Measurements from ENCODE around the gene PHF20.
"Not testable (repeated sequence)": the region's sequence is repeated elsewhere in the genome, so short reads cannot be mapped to it uniquely, and the experiment has no call there.

PHF20 gene

DNA sequence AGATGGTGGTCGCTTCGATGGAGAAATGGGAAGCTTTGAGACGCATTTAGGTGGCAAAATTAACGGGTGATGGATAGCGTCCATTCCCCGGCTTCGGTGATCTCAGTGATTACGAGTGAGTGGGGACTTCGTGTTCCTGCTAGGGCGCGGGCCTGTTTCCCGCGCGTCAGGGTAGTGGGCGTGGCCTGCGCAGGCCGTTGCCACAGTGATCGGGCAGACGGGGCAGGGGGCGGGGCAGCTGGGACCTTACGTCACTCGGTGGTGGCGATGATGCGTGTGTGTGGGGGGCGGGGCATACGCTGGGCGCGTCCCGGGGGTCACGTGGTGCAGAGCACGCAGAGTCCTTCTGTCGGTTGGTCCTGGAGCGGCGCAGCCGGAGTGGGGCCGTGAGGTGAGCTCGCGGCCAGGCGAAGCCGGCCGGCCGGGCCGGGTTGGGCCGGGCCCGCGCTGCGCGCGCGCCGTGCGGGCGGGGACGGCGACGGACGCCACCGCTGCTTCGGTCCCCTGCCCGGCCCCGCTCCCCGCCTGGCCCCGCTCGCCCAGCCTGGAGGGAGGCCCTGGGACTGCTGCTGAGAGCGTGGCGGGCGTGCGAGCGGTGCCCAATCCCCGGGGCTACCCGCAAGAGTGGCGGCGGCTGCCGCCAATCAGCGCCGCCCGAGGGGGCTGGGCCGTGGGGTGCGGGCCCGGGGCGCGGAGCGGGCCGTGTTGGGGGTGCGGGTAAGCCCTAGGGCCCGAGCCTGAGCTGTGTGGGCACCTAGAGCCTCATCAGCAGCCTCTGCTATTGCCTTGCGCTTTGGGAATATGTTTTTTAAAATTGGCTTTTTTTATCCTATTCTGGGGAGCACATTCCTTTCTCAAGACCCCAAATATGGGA, at the start of gene PHF20:
TSS of gene PHF20 (plus strand) at position 327 of the 874 bp plus-strand sequence. CDS start 29,508 bp downstream, outside the sequence.
- H3K27ac ChIP-seq (ENCODE audit: low read depth, low read length), result peak within 1 kb of the TSS; percentile 72
- H3K4me1 ChIP-seq (ENCODE audit: insufficient read depth, low read length), result peaks cover 38% of the 10 kb centered on the region
- peak within 1 kb of the TSS; percentile 62 for H3K9ac ChIP-seq (ENCODE audit: low read length)
- H3K27me3 ChIP-seq (ENCODE audit: control insufficient read depth in 1 of 2, insufficient read depth in 2 of 2, low read length in 2 of 2), result no peaks in the 10 kb centered on the region
- H3K9me3 ChIP-seq (ENCODE audit: low read length), result no peaks in the 10 kb centered on the region
- H3K4me3 ChIP-seq (ENCODE audit: low read depth in 1 of 2, low read length in 2 of 2), result peak within 1 kb of the TSS; percentile 34 to 63
- no peaks in the 10 kb centered on the region for H3K36me3 ChIP-seq (ENCODE audit: insufficient read depth, low read length)

DNA sequence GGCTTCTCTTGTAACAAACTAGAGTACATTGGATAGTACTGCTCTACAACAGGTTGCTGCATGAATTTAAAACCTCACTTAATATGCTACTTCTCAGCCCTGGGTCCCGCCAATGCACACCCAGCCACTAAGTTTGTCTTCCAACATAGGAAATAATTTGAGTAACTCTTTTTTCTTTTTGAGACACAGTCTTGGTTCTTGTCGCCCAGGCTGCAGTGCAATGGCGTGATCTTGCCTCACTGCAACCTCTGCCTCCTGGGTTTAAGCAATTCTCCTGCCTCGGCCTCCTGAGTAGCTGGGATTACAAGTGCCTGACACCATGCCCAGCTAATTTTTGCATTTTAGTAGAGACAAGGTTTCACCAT, 48.6 kb upstream of the PHF20 start:
- H3K4me3 ChIP-seq (ENCODE audit: low read depth in 1 of 2, low read length in 2 of 2); H3K9me3 ChIP-seq (ENCODE audit: low read length); H3K9ac ChIP-seq (ENCODE audit: low read length); H3K27me3 ChIP-seq (ENCODE audit: control insufficient read depth in 1 of 2, insufficient read depth in 2 of 2, low read length in 2 of 2); H3K4me1 ChIP-seq (ENCODE audit: insufficient read depth, low read length); H3K27ac ChIP-seq (ENCODE audit: low read depth, low read length): not testable (repeated sequence)
- H3K36me3 ChIP-seq (ENCODE audit: insufficient read depth, low read length), result peaks cover 91% of the 10 kb centered on the region

DNA sequence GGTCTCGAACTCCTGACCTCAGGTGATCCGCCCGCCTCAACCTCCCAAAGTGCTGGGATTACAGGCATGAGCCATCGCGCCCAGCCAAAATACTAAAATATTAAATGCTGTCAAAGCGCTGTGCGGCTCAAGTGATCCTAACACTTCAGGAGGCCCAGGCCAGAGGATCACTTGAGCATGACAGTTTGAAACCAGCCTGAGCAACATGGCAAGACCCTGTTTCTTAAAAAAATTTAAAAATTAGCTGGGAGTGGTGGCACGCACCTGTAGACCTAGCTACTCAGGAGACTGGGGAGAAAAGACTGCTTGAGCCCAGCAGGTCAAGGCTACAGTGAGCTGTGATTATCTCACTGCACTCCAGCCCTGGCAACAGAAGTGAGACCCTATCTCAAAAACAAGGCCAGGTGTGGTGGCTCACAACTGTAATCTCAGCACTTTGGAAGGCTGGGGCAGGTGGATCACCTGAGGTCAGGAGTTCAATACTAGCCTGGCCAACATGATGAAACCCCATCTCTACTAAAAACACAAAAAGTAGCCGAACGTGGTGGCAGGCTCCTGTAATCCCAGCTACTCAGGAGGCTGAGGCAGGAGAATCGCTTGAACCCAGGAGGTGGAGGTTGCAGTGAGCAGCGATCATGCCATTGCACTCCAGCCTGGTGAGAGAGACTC, 48.0 kb upstream of the PHF20 start:
- peaks cover 90% of the 10 kb centered on the region for H3K36me3 ChIP-seq (ENCODE audit: insufficient read depth, low read length)

DNA sequence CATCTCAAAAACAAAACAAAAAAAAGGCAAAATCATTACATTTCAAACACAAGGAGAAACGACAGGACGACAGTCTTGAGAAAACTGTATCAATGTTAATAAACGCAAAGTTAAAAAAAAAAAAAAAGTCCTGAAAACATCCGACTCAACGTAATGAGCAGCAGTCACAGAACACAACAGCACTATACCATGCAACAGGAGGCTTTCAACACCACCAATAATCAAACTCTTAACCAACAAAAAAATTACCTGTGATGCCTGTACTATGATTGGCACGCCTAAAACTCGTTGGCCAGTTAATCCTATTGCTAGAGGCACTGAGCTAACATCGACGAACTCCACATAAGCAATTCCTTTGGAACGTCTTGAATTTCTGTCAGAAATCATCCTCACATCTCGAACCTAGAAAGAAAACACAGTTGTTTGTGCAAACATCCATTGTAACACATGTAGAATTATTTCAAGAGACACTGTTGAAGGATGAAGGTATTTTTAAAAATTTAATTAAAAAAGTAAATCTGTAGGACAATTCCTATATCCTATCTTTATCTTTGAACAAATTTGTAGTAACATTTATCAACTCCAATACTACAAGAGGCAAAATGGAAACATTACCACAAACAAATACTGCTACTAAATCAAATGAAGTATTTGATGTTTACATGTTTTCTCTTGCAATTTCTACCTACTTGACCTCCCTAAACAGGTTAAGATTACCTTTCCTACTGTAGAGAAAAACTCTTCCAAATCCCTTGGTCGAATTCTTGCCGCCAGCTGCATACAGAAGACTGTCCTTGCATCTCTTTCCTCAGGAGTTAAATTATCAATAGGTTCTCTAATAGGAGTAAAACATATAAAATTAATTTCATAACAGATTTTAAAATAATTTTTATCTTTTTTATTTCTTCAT, 47.2 kb upstream of the PHF20 start:
- H3K9ac ChIP-seq (ENCODE audit: low read length), result no peak overlapping the region
- no peaks in the 10 kb centered on the region for H3K27me3 ChIP-seq (ENCODE audit: control insufficient read depth in 1 of 2, insufficient read depth in 2 of 2, low read length in 2 of 2)
- H3K4me3 ChIP-seq (ENCODE audit: low read depth in 1 of 2, low read length in 2 of 2), result no peak overlapping the region
- no peaks in the 10 kb centered on the region for H3K9me3 ChIP-seq (ENCODE audit: low read length)
- H3K27ac ChIP-seq (ENCODE audit: low read depth, low read length), result no peak overlapping the region
- H3K36me3 ChIP-seq (ENCODE audit: insufficient read depth, low read length), result peaks cover 89% of the 10 kb centered on the region
- no peaks in the 10 kb centered on the region for H3K4me1 ChIP-seq (ENCODE audit: insufficient read depth, low read length)

More for the DNA sequence above, 48.0 kb upstream of the PHF20 start:
- H3K4me1 ChIP-seq (ENCODE audit: insufficient read depth, low read length); H3K27ac ChIP-seq (ENCODE audit: low read depth, low read length); H3K4me3 ChIP-seq (ENCODE audit: low read depth in 1 of 2, low read length in 2 of 2); H3K27me3 ChIP-seq (ENCODE audit: control insufficient read depth in 1 of 2, insufficient read depth in 2 of 2, low read length in 2 of 2); H3K9ac ChIP-seq (ENCODE audit: low read length); H3K9me3 ChIP-seq (ENCODE audit: low read length): not testable (repeated sequence)

DNA sequence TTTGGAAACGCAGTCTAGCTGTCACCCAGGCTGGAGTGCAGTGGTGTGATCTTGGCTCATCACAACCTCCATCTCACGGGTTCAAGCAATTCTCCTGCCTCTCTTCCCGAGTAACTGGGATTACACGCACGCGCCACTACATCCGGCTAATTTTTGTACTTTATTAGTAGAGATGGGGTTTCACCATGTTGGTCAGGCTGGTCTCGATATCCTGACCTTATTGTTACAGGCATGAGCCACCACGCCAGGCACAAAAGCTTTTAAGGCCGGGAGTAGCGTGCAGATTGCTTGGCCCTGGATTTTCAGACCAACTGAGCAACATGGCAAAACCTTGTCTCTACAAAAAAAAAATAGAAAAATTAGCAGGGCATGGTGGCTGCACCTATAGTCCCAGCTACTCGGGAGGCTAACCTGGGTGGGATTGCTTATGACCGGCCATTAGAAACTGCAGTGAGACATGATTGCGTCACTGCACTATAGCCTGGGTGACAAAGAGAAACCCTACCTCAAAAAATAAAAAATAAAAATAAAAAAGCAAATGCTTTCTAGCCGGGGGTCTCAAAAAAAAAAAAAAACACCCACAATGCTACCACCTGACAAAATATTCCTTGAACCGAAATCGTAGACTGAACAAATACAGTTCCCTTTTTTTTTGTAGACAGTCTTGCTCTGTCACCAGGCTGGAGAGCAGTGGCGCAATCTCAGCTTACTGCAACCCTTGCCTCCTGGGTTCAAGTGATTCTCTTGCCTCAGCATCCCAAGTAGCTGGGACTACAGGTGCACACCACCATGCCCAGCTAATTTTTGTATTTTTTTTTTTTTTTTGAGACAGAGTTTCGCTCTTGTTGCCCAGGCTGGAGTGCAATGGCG, 44.7 kb upstream of the PHF20 start:
- peaks cover 21% of the 10 kb centered on the region for H3K4me1 ChIP-seq (ENCODE audit: insufficient read depth, low read length)
- no peak overlapping the region for H3K27ac ChIP-seq (ENCODE audit: low read depth, low read length)
- H3K9ac ChIP-seq (ENCODE audit: low read length), result no peak overlapping the region
- no peaks in the 10 kb centered on the region for H3K9me3 ChIP-seq (ENCODE audit: low read length)
- H3K36me3 ChIP-seq (ENCODE audit: insufficient read depth, low read length), result peaks cover 89% of the 10 kb centered on the region
- no peak overlapping the region for H3K4me3 ChIP-seq (ENCODE audit: low read depth in 1 of 2, low read length in 2 of 2)
- no peaks in the 10 kb centered on the region for H3K27me3 ChIP-seq (ENCODE audit: control insufficient read depth in 1 of 2, insufficient read depth in 2 of 2, low read length in 2 of 2)

DNA sequence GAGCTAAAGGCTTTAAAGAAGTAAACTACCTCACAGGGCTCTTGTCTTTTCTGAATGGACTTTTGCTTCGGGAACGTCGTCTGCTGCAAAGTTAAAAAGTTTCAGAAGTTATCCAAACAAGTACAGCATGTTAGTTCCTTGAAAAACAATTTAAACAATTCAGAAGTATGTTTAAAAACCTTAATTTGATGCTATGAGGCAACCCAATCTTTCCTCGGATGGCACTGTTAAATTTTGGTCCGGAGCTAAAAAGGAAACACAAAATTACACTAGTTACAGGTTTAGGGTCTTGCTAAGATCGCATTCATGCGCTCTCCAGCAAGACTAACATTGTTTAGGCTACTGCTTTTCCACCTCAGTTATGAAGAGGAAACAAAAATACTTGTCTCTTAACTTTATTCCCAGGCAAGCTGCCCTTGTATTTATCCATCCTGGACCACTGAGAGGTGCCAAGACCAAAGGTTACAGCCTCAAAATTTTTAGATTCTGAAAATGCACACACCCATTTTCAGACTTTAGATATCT, 42.5 kb upstream of the PHF20 start:
- no peak overlapping the region for H3K4me3 ChIP-seq (ENCODE audit: low read depth in 1 of 2, low read length in 2 of 2)
- H3K36me3 ChIP-seq (ENCODE audit: insufficient read depth, low read length), result peaks cover 92% of the 10 kb centered on the region
- H3K27ac ChIP-seq (ENCODE audit: low read depth, low read length), result no peak overlapping the region
- peaks cover 43% of the 10 kb centered on the region for H3K4me1 ChIP-seq (ENCODE audit: insufficient read depth, low read length)
- H3K27me3 ChIP-seq (ENCODE audit: control insufficient read depth in 1 of 2, insufficient read depth in 2 of 2, low read length in 2 of 2), result no peaks in the 10 kb centered on the region
- no peak overlapping the region for H3K9ac ChIP-seq (ENCODE audit: low read length)
- H3K9me3 ChIP-seq (ENCODE audit: low read length), result no peaks in the 10 kb centered on the region

DNA sequence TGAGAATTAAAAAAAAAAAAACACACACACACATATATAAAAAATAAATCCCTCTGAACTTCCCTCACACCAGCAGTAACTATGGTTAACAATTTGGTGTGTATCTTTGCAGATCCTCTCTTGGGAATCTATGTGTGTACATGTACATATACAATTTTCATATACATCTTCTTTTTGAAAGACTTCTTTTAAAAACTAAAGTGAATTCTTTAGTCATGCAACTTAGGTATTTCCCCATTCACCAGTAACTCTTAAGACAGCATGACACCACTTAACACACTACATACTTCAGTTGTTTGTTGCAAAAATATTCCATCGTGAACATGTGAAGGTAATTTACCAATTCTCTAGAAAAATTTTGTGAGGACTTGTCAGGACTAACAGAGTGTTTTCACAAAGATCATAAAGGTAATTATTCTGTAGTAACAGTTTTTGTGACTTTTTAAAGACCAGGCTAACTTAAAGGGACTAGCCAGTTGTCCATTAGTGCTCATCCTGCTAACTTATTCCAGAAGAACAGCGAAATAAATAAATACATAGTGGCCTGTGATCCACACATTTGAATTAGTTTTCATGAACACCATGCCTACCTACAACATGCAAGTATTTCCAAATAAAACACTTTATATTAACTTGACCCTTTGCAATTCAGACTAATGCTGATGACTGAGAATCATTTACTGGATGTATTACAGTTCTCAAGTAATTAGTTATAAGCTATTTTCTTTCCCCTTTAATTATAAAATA, 41.8 kb upstream of the PHF20 start:
- Histone ChIP-seq H3K36me3 (ENCODE audit: insufficient read depth, low read length) (peaks cover 92% of the 10 kb centered on the region), H3K4me3 (ENCODE audit: low read depth in 1 of 2, low read length in 2 of 2) (no peak overlapping the region), H3K27me3 (ENCODE audit: control insufficient read depth in 1 of 2, insufficient read depth in 2 of 2, low read length in 2 of 2) (no peaks in the 10 kb centered on the region), H3K27ac (ENCODE audit: low read depth, low read length) (no peak overlapping the region), H3K9ac (ENCODE audit: low read length) (no peak overlapping the region), H3K4me1 (ENCODE audit: insufficient read depth, low read length) (peaks cover 50% of the 10 kb centered on the region), H3K9me3 (ENCODE audit: low read length) (no peaks in the 10 kb centered on the region)

DNA sequence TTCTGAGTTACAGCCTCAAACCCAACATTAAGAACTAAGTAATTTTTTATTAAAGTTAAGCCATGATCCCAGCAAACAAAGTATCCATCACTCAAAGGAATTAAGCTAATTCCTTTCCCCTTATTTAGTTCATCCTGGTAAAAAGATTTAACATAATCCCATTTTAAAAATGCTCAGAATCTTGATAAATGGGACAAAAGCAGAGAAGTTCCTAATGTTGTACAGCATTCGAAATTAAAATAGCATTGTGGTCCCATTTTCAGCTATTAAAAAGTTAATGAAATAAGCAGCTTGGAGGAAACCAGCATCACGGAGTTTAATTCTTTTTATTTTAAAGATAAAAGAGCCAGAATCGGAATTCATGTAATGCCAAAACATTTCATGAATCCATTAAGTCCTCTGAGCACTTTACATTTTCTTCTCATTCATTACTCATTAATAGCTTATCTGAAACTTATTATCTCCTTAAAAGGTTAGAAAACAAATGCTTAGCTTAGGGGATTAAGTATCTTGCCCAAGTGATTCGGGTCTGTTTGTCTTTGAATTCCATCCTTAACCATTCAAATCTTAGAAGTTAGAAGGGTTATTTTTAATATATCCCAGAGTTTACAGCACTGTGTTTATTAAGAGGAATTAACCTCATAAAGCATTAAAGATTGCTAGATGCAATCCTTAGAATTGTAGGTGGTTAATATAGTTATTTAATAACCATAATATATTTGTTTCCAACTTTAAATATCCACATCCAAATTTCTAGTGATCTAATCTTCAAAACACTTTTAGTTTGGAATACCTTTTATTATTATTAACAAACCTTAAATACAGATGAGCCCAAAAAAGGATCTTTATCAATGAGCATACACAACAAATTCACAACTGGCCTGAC, 41.0 kb upstream of the PHF20 start:
- Histone ChIP-seq H3K36me3 (ENCODE audit: insufficient read depth, low read length) (peaks cover 92% of the 10 kb centered on the region), H3K9ac (ENCODE audit: low read length) (no peak overlapping the region), H3K27me3 (ENCODE audit: control insufficient read depth in 1 of 2, insufficient read depth in 2 of 2, low read length in 2 of 2) (no peaks in the 10 kb centered on the region), H3K9me3 (ENCODE audit: low read length) (no peaks in the 10 kb centered on the region), H3K4me1 (ENCODE audit: insufficient read depth, low read length) (peaks cover 58% of the 10 kb centered on the region), H3K27ac (ENCODE audit: low read depth, low read length) (no peak overlapping the region), H3K4me3 (ENCODE audit: low read depth in 1 of 2, low read length in 2 of 2) (no peak overlapping the region)

DNA sequence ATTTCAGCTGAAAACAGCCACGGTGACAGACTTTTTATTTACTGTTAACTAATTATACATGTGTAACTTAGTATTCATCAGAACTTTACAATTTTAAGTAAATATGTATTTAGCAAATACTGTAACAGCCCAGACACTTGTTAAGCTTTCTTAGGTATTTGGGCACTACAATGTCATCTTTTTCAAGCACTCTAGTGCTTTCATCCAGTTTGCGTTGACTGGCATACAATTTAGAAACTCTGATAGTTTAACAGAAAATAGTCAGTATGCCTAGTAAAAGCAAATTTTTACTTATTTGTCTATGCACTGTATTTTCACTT, 40.4 kb upstream of the PHF20 start:
- Histone ChIP-seq H3K27me3 (ENCODE audit: control insufficient read depth in 1 of 2, insufficient read depth in 2 of 2, low read length in 2 of 2) (no peaks in the 10 kb centered on the region), H3K36me3 (ENCODE audit: insufficient read depth, low read length) (peaks cover 92% of the 10 kb centered on the region), H3K27ac (ENCODE audit: low read depth, low read length) (no peak overlapping the region), H3K4me1 (ENCODE audit: insufficient read depth, low read length) (peaks cover 64% of the 10 kb centered on the region), H3K9ac (ENCODE audit: low read length) (no peak overlapping the region), H3K9me3 (ENCODE audit: low read length) (no peaks in the 10 kb centered on the region), H3K4me3 (ENCODE audit: low read depth in 1 of 2, low read length in 2 of 2) (no peak overlapping the region)

Data from muscle layer of colon (tissue), 2 donors.